Measurements from ENCODE around the gene G0S2. TPM values are rescaled to one million over a fixed set of nuclear protein-coding genes. Genes with fewer than 3 reads are reported as not detected.

The G0S2 gene
- total and polyA plus RNA-seq, 10 of the 15 experiments (the other 5 are each of a cell fraction or from before 2014, with no cell fraction given) = 0.07 to 0.51 (median 0.23) TPM

GRCh38 chr1:209723756-209724693, 48.8 kb downstream of the G0S2 start (continued):
- TF ChIP-seq IRF5 (IDR thresholded peaks at IDR 0.05; ENCODE audit: borderline replicate concordance) = no peak
- no peak for TF ChIP-seq SPI1 (IDR thresholded peaks at IDR 0.05; ENCODE audit: borderline replicate concordance, insufficient read depth, low read depth, low read length)
- TF ChIP-seq REST (IDR thresholded peaks at IDR 0.05; ENCODE audit: low read depth, low read length) = no peak
- TF ChIP-seq STAT3 (IDR thresholded peaks at IDR 0.05; ENCODE audit: low read depth, low read length) = no peak
- TF ChIP-seq RFX5 (IDR thresholded peaks at IDR 0.05; ENCODE audit: low read depth, low read length) = no peak
- TF ChIP-seq NKRF (conservative IDR thresholded peaks at IDR 0.05) = no peak
- no peak for TF ChIP-seq SREBF2 (IDR thresholded peaks at IDR 0.05; ENCODE audit: low read length)
- no peak for TF ChIP-seq ATF3 (IDR thresholded peaks at IDR 0.05; ENCODE audit: borderline replicate concordance, extremely low read depth, low read depth, low read length)
- TF ChIP-seq POLR2AphosphoS2 (IDR thresholded peaks at IDR 0.05; ENCODE audit: low read depth, low read length) = no peak
- no peak for TF ChIP-seq ZSCAN29 (IDR thresholded peaks at IDR 0.05)
- TF ChIP-seq SRF (IDR thresholded peaks at IDR 0.05; ENCODE audit: low read depth in 2 of 2, low read length in 2 of 2) = no peak
- TF ChIP-seq CEBPB (IDR thresholded peaks at IDR 0.05; ENCODE audit: borderline replicate concordance in 1 of 2, low read depth in 2 of 2, low read length in 2 of 2) = no peak
- TF ChIP-seq ESRRA (IDR thresholded peaks at IDR 0.05; ENCODE audit: low read length) = no peak
- 0 out of 2 replicates have a peak, but pooled peaks have one; percentile 61 for TF ChIP-seq MTA3 (IDR thresholded peaks at IDR 0.05; ENCODE audit: borderline replicate concordance, low read length)
- TF ChIP-seq CEBPZ (IDR thresholded peaks at IDR 0.05; ENCODE audit: low read depth, low read length) = no peak
- TF ChIP-seq BCL11A (IDR thresholded peaks at IDR 0.05; ENCODE audit: low read depth, low read length) = peak; percentile 47; the same call in 1 of the 2 replicates
- TF ChIP-seq CBX3 (IDR thresholded peaks at IDR 0.05; ENCODE audit: borderline replicate concordance, low read depth) = no peak

All from GM12878 (cell line).